ENCODE data around the gene TRAPPC12. TPM values are rescaled to one million over a fixed set of nuclear protein-coding genes. Genes with fewer than 3 reads are reported as not detected.

The TRAPPC12 gene
- total RNA-seq, 1 experiment from 2014 or later = 86.0 TPM

- no CpG with 5 or more reads among the region's 8 CpGs for WGBS (ENCODE audit: extremely low coverage, insufficient read length, low lambda C conversion rate)
Observed at GRCh38 chr2:3341336-3341735, 38.2 kb upstream of the TRAPPC12 start.

More at GRCh38 chr2:3341336-3341735, 38.2 kb upstream of the TRAPPC12 start:
- Histone ChIP-seq H3K14ac (ENCODE audit: insufficient read depth, low read length) (no peak overlapping the region; the same call in 1 of the 2 replicates), H4K91ac (ENCODE audit: insufficient read length, low read depth, low read length) (no peak overlapping the region), H3K27me3 (ENCODE audit: insufficient read depth, low read length) (no peaks in the 10 kb centered on the region), H2BK12ac (ENCODE audit: insufficient read length, low read depth, low read length) (no peak overlapping the region), H3T11ph (ENCODE audit: low read length) (no peak overlapping the region), H4K20me1 (ENCODE audit: control insufficient read depth, insufficient read depth, insufficient read length) (no peaks in the 10 kb centered on the region), H3K79me2 (ENCODE audit: insufficient read depth, low read length) (no peaks in the 10 kb centered on the region), H3K23me2 (ENCODE audit: insufficient read length, low read depth, low read length, poor library complexity, severe bottlenecking) (no peaks in the 10 kb centered on the region), H3K4ac (ENCODE audit: low read depth, low read length) (no peak overlapping the region), H3K4me2 (ENCODE audit: insufficient read depth, insufficient read length, low read length) (no peak overlapping the region), H3K56ac (ENCODE audit: insufficient read length, low read depth, low read length) (no peak overlapping the region), H2BK20ac (ENCODE audit: low read depth, low read length, poor library complexity, severe bottlenecking) (no peak overlapping the region), H2BK120ac (ENCODE audit: low read depth, low read length, poor library complexity, severe bottlenecking) (no peak overlapping the region), H3K4me1 (ENCODE audit: insufficient read depth, low read length) (no peaks in the 10 kb centered on the region), H2AK5ac (ENCODE audit: insufficient read length, low read length) (no peak overlapping the region), H3K9ac (ENCODE audit: extremely low read depth, insufficient read length, low read length) (no peak overlapping the region), H4K8ac (replicated peaks; ENCODE audit: insufficient read length, low read depth, low read length) (peak overlapping the region; percentile 29), H3K27ac (ENCODE audit: insufficient read length, low read depth, low read length) (no peak overlapping the region), H3K9me3 (ENCODE audit: control insufficient read depth, low read depth, low read length) (no peaks in the 10 kb centered on the region), H2BK15ac (ENCODE audit: low read depth, low read length) (no peak overlapping the region), H3K18ac (ENCODE audit: insufficient read length, low read depth, low read length) (no peak overlapping the region), H3K79me1 (ENCODE audit: insufficient read depth, low read depth, low read length, poor library complexity, severe bottlenecking) (no peaks in the 10 kb centered on the region), H2BK5ac (ENCODE audit: insufficient read length, low read length) (no peak overlapping the region), H2AFZ (ENCODE audit: low read length) (no peak overlapping the region), H3K23ac (ENCODE audit: insufficient read length, low read depth, low read length) (no peak overlapping the region), H4K5ac (ENCODE audit: insufficient read length, low read depth, low read length) (no peak overlapping the region)
- Mint-ChIP-seq H3K9me3 (no peaks in the 10 kb centered on the region), H3K4me1 (no peaks in the 10 kb centered on the region), H3K27ac (peak overlapping the region in 1 of 3 experiments; percentile 23; a peak in 1 of 7 replicates), H3K27me3 (ENCODE audit: low read depth) (no peaks in the 10 kb centered on the region), H3K36me3 (ENCODE audit: insufficient read depth in 1 of 3, low read depth in 3 of 3) (peaks cover 4 to 24% (median 5%) of the 10 kb centered on the region in 3 experiments; a peak in 5 of 7 replicates), H3K4me3 (no peak overlapping the region; a peak in 1 of 5 replicates)
- TF ChIP-seq CTCF (conservative IDR thresholded peaks at IDR 0.05) = no peak
- no peak for DNase-seq

All from H9 (cell line).